Neural progenitor cell (in vitro differentiated cells): ENCODE measurements around the gene PRKAB1. TPM values are rescaled to one million over a fixed set of nuclear protein-coding genes. Genes with fewer than 3 reads are reported as not detected.

Source experiments
- DNase-seq: peaks from one replicate; pipeline ENCODE4 v3.0.0-alpha.2; 2016; ENCODE audit warnings: low spot score
- H2AFZ ChIP-seq: fragments of 200-600 bp; sonication (generic); replicated peaks from 2 replicates; pipeline ENCODE4 v1.6.1; 2016; ENCODE audit warnings: antibody characterized with exemption
- H3F3A ChIP-seq: fragments of 200-600 bp; sonication (generic); 2 replicates; pipeline ENCODE4 v1.6.1; 2016; ENCODE audit warnings: antibody characterized with exemption, low read depth
- H3K27ac ChIP-seq: fragments of 200-600 bp; sonication (generic); 2 replicates; pipeline ENCODE4 v1.5.1; 2016; ENCODE audit warnings: mild to moderate bottlenecking
- H3K27me3 ChIP-seq: fragments of 200-600 bp; sonication (generic); 2 replicates; pipeline ENCODE4 v1.6.1; 2016; ENCODE audit warnings: mild to moderate bottlenecking, moderate library complexity
- H3K36me3 ChIP-seq: fragments of 200-600 bp; sonication (generic); 2 replicates; pipeline ENCODE4 v1.5.1; 2016
- H3K4me1 ChIP-seq: fragments of 200-600 bp; sonication (generic); 2 replicates; pipeline ENCODE4 v1.6.1; 2016; ENCODE audit warnings: mixed run types
- H3K4me2 ChIP-seq: fragments of 200-600 bp; sonication (generic); 2 replicates; pipeline ENCODE4 v1.6.1; 2016
- H3K4me3 ChIP-seq: fragments of 200-600 bp; sonication (generic); 2 replicates; pipeline ENCODE4 v1.5.1; 2016
- H3K79me2 ChIP-seq: fragments of 200-600 bp; sonication (generic); 2 replicates; pipeline ENCODE4 v1.6.1; 2016; ENCODE audit warnings: low read depth
- H3K9ac ChIP-seq: fragments of 200-600 bp; sonication (generic); 2 replicates; pipeline ENCODE4 v1.6.1; 2016
- H3K9me3 ChIP-seq: fragments of 200-600 bp; sonication (generic); 2 replicates; pipeline ENCODE4 v1.5.1; 2016; ENCODE audit warnings: low read depth
- H4K20me1 ChIP-seq: fragments of 200-600 bp; sonication (generic); 2 replicates; pipeline ENCODE4 v1.6.1; 2016; ENCODE audit warnings: low read depth
- H3K27ac Mint-ChIP-seq: 3 replicates; pipeline ENCODE4 v1.8.0; 2021; ENCODE audit warnings: mixed read lengths
- H3K27me3 Mint-ChIP-seq: 2 replicates; pipeline ENCODE4 v1.8.0; 2022; ENCODE audit warnings: low read depth, mild to moderate bottlenecking, inconsistent platforms, moderate library complexity, mixed read lengths; ENCODE audit not compliant: insufficient read depth
- H3K36me3 Mint-ChIP-seq: 3 replicates; pipeline ENCODE4 v1.8.0; 2021; ENCODE audit warnings: mixed read lengths
- H3K4me1 Mint-ChIP-seq: 3 replicates; pipeline ENCODE4 v1.8.0; 2021; ENCODE audit warnings: mixed read lengths
- H3K4me3 Mint-ChIP-seq: 3 replicates; pipeline ENCODE4 v1.8.0; 2021; ENCODE audit warnings: mild to moderate bottlenecking, moderate library complexity, mixed read lengths
- H3K9me3 Mint-ChIP-seq: 3 replicates; pipeline ENCODE4 v1.8.0; 2020; ENCODE audit warnings: mixed read lengths
- EZH2 ChIP-seq: fragments of 200-600 bp; sonication (generic); IDR thresholded peaks from 2 replicates; pipeline ENCODE4 v1.6.1; 2017; ENCODE audit warnings: antibody characterized with exemption, mild to moderate bottlenecking, moderate library complexity
- EZH2phosphoT487 ChIP-seq: fragments of 200-600 bp; sonication (generic); IDR thresholded peaks from 2 replicates; pipeline ENCODE4 v1.6.1; 2017; ENCODE audit warnings: antibody characterized with exemption
- total RNA-seq: library from RNA; depleted of rRNA; stranded (reverse); fragments of >200 nt; gene quantifications from 2 replicates; pipeline ENCODE4 v1.2.3, GENCODE V29; 2015; ENCODE audit warnings: low replicate concordance
- TF ChIP-seq, protein P1 (sequence below): fragments of 200-600 bp; sonication (generic); IDR thresholded peaks from 2 replicates; pipeline ENCODE4 v1.5.1; 2017; ENCODE audit warnings: antibody characterized with exemption, mild to moderate bottlenecking

Gene PRKAB1
- total RNA-seq, 1 donor from 2014 or later: 24.5 TPM

DNA sequence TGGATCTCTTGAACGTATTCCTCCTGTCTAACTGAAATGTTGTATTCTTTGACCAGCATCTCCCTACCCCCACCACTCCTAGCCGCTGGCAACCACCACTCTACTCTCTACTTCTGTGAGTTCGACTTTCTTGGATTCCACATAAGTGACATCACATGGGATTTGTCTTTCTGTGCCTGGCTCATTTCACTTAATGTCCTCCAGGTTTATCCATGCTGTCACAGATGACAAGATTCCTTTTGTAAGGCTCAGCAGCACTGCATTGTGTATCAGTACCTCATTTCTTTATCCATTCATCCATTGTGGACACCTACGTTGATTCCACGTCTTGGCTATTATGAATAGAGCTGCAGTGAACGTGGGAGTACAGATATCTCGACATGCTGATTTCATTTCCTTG is 10.5 kb downstream of the PRKAB1 start:
- Histone ChIP-seq H3K79me2 (no peaks in the 10 kb centered on the region), H3K9ac (no peak overlapping the region), H3K4me3 (no peak overlapping the region), H3F3A (peaks cover 32% of the 10 kb centered on the region), H3K9me3 (no peaks in the 10 kb centered on the region), H2AFZ (no peak overlapping the region), H3K27me3 (no peaks in the 10 kb centered on the region), H3K36me3 (peaks cover 10% of the 10 kb centered on the region), H3K4me1 (peaks cover 19% of the 10 kb centered on the region), H4K20me1 (peaks cover 14% of the 10 kb centered on the region), H3K4me2 (peak overlapping the region; percentile 19), H3K27ac (peak overlapping the region; percentile 63)
- peak; percentile 11 for DNase-seq
- TF ChIP-seq EZH2phosphoT487 (no peak), EZH2 (no peak)
- TF ChIP-seq, protein P1, sequence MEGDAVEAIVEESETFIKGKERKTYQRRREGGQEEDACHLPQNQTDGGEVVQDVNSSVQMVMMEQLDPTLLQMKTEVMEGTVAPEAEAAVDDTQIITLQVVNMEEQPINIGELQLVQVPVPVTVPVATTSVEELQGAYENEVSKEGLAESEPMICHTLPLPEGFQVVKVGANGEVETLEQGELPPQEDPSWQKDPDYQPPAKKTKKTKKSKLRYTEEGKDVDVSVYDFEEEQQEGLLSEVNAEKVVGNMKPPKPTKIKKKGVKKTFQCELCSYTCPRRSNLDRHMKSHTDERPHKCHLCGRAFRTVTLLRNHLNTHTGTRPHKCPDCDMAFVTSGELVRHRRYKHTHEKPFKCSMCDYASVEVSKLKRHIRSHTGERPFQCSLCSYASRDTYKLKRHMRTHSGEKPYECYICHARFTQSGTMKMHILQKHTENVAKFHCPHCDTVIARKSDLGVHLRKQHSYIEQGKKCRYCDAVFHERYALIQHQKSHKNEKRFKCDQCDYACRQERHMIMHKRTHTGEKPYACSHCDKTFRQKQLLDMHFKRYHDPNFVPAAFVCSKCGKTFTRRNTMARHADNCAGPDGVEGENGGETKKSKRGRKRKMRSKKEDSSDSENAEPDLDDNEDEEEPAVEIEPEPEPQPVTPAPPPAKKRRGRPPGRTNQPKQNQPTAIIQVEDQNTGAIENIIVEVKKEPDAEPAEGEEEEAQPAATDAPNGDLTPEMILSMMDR: no peak
- Mint-ChIP-seq H3K36me3 (peaks cover 43% of the 10 kb centered on the region), H3K4me1 (peaks cover 7% of the 10 kb centered on the region), H3K4me3 (no peak overlapping the region), H3K9me3 (no peaks in the 10 kb centered on the region), H3K27ac (no peak overlapping the region), H3K27me3 (no peaks in the 10 kb centered on the region)

DNA sequence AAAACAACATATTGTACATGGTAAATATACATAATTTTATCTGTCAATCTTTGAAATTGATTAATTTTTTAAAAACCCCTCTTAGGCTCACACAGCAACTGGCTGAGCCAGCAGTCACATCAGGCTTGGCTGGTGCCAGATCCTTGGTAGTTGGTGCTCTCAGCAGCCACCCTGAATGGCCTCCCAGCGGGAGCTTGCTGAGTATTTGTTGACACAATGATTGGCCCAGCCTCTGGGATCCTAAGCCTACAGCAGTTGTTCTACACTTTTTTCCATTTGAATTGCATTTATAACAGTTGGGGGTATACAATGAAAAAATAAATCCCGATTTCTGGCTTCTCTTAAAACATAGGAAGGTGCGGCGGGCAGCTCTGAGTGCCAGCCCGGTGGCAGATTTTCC is 11.1 kb downstream of the PRKAB1 start:
- Histone ChIP-seq H4K20me1 (peaks cover 14% of the 10 kb centered on the region), H3K4me1 (peaks cover 19% of the 10 kb centered on the region), H2AFZ (no peak overlapping the region), H3K27ac (peak overlapping the region; percentile 63), H3K9me3 (no peaks in the 10 kb centered on the region), H3F3A (peaks cover 32% of the 10 kb centered on the region), H3K27me3 (no peaks in the 10 kb centered on the region), H3K4me3 (no peak overlapping the region), H3K4me2 (peak overlapping the region; percentile 19), H3K79me2 (no peaks in the 10 kb centered on the region), H3K9ac (no peak overlapping the region), H3K36me3 (peaks cover 10% of the 10 kb centered on the region)
- Mint-ChIP-seq H3K4me1 (peaks cover 7% of the 10 kb centered on the region), H3K27me3 (no peaks in the 10 kb centered on the region), H3K4me3 (no peak overlapping the region), H3K27ac (peak overlapping the region; percentile 60), H3K9me3 (no peaks in the 10 kb centered on the region), H3K36me3 (peaks cover 41% of the 10 kb centered on the region)
- TF ChIP-seq, protein P1: no peak
- no peak for TF ChIP-seq EZH2phosphoT487
- peak; percentile 64 for DNase-seq

DNA sequence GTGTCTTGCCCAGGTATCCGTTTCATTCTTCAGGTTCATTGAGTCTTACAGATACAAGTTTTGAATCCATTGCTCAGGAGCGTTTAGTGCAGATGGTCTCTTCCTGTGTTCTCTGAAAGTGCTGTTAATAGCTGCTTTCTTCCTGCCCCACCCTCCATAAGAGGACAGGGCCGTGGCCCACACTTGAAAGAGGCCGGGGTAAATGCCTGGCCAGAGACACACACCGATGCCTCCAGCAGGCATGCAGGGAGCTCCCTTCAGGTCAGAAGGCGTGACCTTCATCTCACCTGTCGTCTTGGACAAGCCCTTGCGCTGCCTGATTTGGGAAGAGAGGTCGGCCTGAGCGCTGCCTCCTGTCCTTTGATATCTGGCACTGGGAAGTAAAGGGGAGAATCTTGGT is 11.6 kb downstream of the PRKAB1 start:
- peak overlapping the region; percentile 60 for H3K27ac Mint-ChIP-seq
- Histone ChIP-seq H3K4me2 (no peak overlapping the region), H3K4me1 (peaks cover 19% of the 10 kb centered on the region), H3F3A (peaks cover 32% of the 10 kb centered on the region), H3K79me2 (no peaks in the 10 kb centered on the region), H3K27me3 (no peaks in the 10 kb centered on the region), H2AFZ (no peak overlapping the region), H3K9me3 (no peaks in the 10 kb centered on the region), H3K4me3 (no peak overlapping the region), H3K36me3 (peaks cover 10% of the 10 kb centered on the region), H4K20me1 (peaks cover 14% of the 10 kb centered on the region), H3K27ac (peak overlapping the region; percentile 63), H3K9ac (no peak overlapping the region)
- no peaks in the 10 kb centered on the region for H3K9me3 Mint-ChIP-seq
- H3K4me3 Mint-ChIP-seq: no peak overlapping the region
- H3K27me3 Mint-ChIP-seq: no peaks in the 10 kb centered on the region
- peaks cover 7% of the 10 kb centered on the region for H3K4me1 Mint-ChIP-seq
- H3K36me3 Mint-ChIP-seq: peaks cover 38% of the 10 kb centered on the region
- no peak for DNase-seq
- TF ChIP-seq EZH2phosphoT487 (no peak), EZH2 (no peak)
- TF ChIP-seq, protein P1: no peak
